Progenitor cell of endocrine pancreas (in vitro differentiated cells): ENCODE results near the gene ANKS1A. TPM values are rescaled to one million over a fixed set of nuclear protein-coding genes. Genes with fewer than 3 reads are reported as not detected.
A peak's percentile ranks its signal among the peaks of the same experiment; 100 is the strongest.
"Not testable (repeated sequence)": the region's sequence is repeated elsewhere in the genome, so short reads cannot be mapped to it uniquely, and the experiment has no call there.

Experiments
- DNase-seq: peaks from one replicate; pipeline ENCODE4 v3.0.0; 2021; ENCODE audit warnings: low spot score; ENCODE audit not compliant: unreplicated experiment
- H3K27ac Mint-ChIP-seq: 2 replicates; pipeline ENCODE4 v1.8.0; 2021; ENCODE audit warnings: mild to moderate bottlenecking, moderate library complexity, mixed read lengths
- H3K27me3 Mint-ChIP-seq: 2 replicates; pipeline ENCODE4 v1.8.0; 2021; ENCODE audit warnings: mixed read lengths
- H3K36me3 Mint-ChIP-seq: 2 replicates; pipeline ENCODE4 v1.8.0; 2022; ENCODE audit warnings: mixed read lengths; ENCODE audit not compliant: insufficient read depth
- H3K4me1 Mint-ChIP-seq: 2 replicates; pipeline ENCODE4 v1.8.0; 2021; ENCODE audit warnings: low read depth, mixed read lengths
- H3K4me3 Mint-ChIP-seq: 2 replicates; pipeline ENCODE4 v1.8.0; 2021; ENCODE audit warnings: low read depth, mild to moderate bottlenecking, moderate library complexity, mixed read lengths
- H3K9me3 Mint-ChIP-seq: 2 replicates; pipeline ENCODE4 v1.8.0; 2021; ENCODE audit warnings: low read depth, mixed read lengths
- CTCF ChIP-seq: fragments of 200-600 bp; sonication (generic); IDR thresholded peaks from one replicate; pipeline ENCODE4 v1.5.0; 2021; ENCODE audit warnings: antibody characterized with exemption, mild to moderate bottlenecking; ENCODE audit not compliant: unreplicated experiment
- long read RNA-seq: library from polyadenylated mRNA; unstranded; transcript quantifications from one replicate; pipeline ENCODE4 v2.0.0, GENCODE V29; 2020
- total RNA-seq: library from RNA; stranded (reverse); gene quantifications from 2 replicates; pipeline ENCODE4 v1.2.1, GENCODE V29; 2021

The ANKS1A gene, protein sequence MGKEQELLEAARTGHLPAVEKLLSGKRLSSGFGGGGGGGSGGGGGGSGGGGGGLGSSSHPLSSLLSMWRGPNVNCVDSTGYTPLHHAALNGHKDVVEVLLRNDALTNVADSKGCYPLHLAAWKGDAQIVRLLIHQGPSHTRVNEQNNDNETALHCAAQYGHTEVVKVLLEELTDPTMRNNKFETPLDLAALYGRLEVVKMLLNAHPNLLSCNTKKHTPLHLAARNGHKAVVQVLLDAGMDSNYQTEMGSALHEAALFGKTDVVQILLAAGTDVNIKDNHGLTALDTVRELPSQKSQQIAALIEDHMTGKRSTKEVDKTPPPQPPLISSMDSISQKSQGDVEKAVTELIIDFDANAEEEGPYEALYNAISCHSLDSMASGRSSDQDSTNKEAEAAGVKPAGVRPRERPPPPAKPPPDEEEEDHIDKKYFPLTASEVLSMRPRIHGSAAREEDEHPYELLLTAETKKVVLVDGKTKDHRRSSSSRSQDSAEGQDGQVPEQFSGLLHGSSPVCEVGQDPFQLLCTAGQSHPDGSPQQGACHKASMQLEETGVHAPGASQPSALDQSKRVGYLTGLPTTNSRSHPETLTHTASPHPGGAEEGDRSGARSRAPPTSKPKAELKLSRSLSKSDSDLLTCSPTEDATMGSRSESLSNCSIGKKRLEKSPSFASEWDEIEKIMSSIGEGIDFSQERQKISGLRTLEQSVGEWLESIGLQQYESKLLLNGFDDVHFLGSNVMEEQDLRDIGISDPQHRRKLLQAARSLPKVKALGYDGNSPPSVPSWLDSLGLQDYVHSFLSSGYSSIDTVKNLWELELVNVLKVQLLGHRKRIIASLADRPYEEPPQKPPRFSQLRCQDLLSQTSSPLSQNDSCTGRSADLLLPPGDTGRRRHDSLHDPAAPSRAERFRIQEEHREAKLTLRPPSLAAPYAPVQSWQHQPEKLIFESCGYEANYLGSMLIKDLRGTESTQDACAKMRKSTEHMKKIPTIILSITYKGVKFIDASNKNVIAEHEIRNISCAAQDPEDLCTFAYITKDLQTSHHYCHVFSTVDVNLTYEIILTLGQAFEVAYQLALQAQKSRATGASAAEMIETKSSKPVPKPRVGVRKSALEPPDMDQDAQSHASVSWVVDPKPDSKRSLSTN
- total RNA-seq = 36.4 and 39.3 TPM in 2 replicates
- long read RNA-seq, partial matches to known transcripts = 9 of 39 reads
- long read RNA-seq, other reads (novel, unspliced or antisense) = 30 of 39 reads

DNA sequence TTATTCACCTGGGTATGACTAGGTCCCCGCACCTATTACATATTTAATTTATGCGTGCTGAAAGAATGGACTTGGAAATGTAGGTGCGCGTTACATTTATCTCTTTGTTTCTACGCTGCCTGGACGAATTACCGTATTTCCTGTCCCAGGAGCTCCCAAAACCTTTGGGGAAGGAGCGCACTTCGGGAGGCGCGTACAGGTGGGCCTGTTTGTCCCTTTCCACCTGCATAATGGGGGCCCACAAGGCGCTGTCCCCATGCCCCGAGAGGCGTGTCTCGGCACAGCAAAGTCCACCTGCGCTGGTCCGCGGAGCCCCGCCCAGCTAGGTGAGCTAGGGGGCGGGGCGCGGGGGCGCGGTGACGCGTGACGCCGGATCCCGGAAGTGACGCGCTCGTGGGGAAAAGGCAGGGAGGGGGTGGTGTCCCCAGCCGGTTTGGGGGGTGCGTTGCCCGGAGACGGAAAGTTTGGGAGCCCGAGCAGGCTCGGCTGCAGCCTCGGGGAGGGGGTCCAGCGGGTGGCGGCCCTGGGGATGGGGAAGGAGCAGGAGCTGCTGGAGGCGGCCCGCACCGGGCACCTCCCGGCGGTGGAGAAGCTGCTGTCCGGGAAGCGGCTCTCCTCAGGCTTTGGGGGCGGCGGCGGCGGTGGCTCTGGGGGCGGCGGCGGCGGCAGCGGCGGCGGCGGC lies at the start of gene ANKS1A:
ANKS1A (plus strand) TSS at position 382 of the 682 bp plus-strand sequence; CDS start at position 530, 148 bp downstream.
- Mint-ChIP-seq H3K4me1 (peaks cover 31% of the 10 kb centered on the region), H3K27me3 (no peaks in the 10 kb centered on the region), H3K36me3 (peaks cover 4% of the 10 kb centered on the region), H3K4me3 (peak within 1 kb of the TSS; percentile 100), H3K9me3 (peaks cover 2% of the 10 kb centered on the region), H3K27ac (peak within 1 kb of the TSS; percentile 99)
- TF ChIP-seq CTCF = no peak
- peak; percentile 89 for DNase-seq

- no peak overlapping the region for H3K4me3 Mint-ChIP-seq
- no peak for TF ChIP-seq CTCF
- no peak overlapping the region for H3K27ac Mint-ChIP-seq
- H3K27me3 Mint-ChIP-seq = no peaks in the 10 kb centered on the region
- DNase-seq = no peak
- peaks cover 12% of the 10 kb centered on the region for H3K36me3 Mint-ChIP-seq
- no peaks in the 10 kb centered on the region for H3K9me3 Mint-ChIP-seq
- no peaks in the 10 kb centered on the region for H3K4me1 Mint-ChIP-seq
Observed at GRCh38 chr6:34839666-34840352, 49.2 kb upstream of the ANKS1A start.

GRCh38 chr6:34849066-34849465 lies 40.0 kb upstream of the ANKS1A start:
- H3K27ac Mint-ChIP-seq, DNase-seq, H3K27me3 Mint-ChIP-seq, H3K4me1 Mint-ChIP-seq, H3K4me3 Mint-ChIP-seq, H3K9me3 Mint-ChIP-seq: not testable (repeated sequence)
- peaks cover 18% of the 10 kb centered on the region for H3K36me3 Mint-ChIP-seq

DNA sequence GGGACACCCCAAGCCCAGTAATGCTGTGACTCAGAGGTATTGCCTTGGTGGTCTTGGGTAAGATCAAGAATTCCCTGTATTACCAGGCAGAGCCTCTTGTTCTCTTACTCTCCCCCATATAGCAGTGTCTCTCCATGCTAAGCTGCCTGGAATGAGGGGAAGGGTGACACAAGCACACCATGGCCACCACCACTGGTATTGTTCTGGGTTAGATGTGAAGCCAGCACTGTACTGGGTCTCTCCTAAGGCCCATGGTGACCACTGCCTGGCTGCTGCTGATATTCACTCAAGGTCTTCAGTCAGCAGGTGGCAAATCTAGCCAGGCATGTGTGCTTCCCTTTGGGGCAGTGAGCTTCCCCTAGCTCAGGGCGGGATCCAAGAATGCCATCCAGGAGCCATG lies 37.7 kb upstream of the ANKS1A start:
- Mint-ChIP-seq H3K36me3 (peaks cover 19% of the 10 kb centered on the region), H3K27ac (no peak overlapping the region), H3K4me3 (no peak overlapping the region), H3K4me1 (no peaks in the 10 kb centered on the region), H3K27me3 (no peaks in the 10 kb centered on the region), H3K9me3 (no peaks in the 10 kb centered on the region)
- DNase-seq = no peak
- TF ChIP-seq CTCF = no peak
